Measurements from ENCODE around the gene FAM53C. TPM values are rescaled to one million over a fixed set of nuclear protein-coding genes. Genes with fewer than 3 reads are reported as not detected.
A peak's percentile ranks its signal among the peaks of the same experiment; 100 is the strongest.

FAM53C gene
- total and polyA plus RNA-seq, 4 experiments from 2014 or later: 17.2 to 20.4 (median 19.1) TPM

DNA sequence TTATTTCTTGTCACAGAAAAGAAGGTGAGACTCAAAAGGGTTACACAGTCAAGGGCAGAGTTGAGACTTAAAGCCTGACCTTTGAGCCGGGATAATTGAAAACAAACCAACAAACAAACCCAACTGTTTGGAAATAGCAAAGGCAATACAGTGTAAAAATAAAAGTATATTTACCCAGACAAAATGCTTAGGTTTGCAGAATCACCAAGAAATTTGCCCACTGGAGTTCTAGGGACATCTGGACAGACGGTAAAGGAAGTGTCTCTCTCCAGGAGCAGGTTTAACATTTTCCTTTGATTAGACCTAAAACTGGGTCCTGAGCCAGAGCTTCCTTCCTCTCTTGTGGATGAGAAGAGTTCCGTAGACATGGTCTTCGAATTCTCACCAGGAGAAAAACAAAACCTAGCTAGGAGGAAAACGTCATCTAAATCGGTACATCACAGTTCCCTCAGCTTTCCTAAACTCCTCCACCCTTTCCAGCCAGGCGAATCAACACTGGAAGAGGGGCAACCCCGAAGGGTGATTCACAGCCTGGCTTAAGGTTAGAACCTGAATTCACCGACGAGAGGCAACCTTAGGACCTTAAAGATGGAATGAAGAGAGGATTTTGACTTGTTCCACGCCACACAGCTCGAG is 7.1 kb upstream of the FAM53C start:
- H3K4me3 ChIP-seq (ENCODE audit: low read length in 2 of 2): peak overlapping the region; percentile 43 to 71
- POLR2A ChIA-PET (ENCODE audit: partially characterized antibody): interaction anchor here (0.6 to 3.5 kb wide), 9 partner anchors 9 to 1266 kb away, joined by 3 to 56 read pairs (median 4); partner anchors contain the start of genes ETF1, HSPA9 and KDM3B
- H3K4me3 Mint-ChIP-seq: peak overlapping the region; percentile 77 to 90 (median 88)
- H3K27me3 Mint-ChIP-seq: no peaks in the 10 kb centered on the region
- no peaks in the 10 kb centered on the region for H3K36me3 Mint-ChIP-seq
- H3K4me1 Mint-ChIP-seq: peaks cover 5 to 16% (median 10%) of the 10 kb centered on the region in 4 donors
- intact Hi-C loops (cut with micrococcal nuclease): loop anchor here (1.0 to 10.0 kb wide), 3 partner anchors 118 to 1784 kb away; partner anchors contain the start of genes CDC23, HNRNPA0 and PURA
- H3K36me3 ChIP-seq (ENCODE audit: insufficient read depth, low read length): no peaks in the 10 kb centered on the region
- H3K9me3 Mint-ChIP-seq: no peaks in the 10 kb centered on the region
- H3K9me3 ChIP-seq (ENCODE audit: control insufficient read depth in 1 of 2, low read length in 2 of 2): no peaks in the 10 kb centered on the region
- peaks cover 13% of the 10 kb centered on the region for H3K4me1 ChIP-seq (ENCODE audit: insufficient read depth, low read length)
- CTCF ChIA-PET (ENCODE audit: partially characterized antibody): interaction anchor here (1.2 to 15.5 kb wide), 3 partner anchors 21 to 212 kb away, joined by 4 to 314 read pairs (median 4); partner anchors contain the start of genes ETF1 and KDM3B
- peak overlapping the region in 3 of 7 donors; percentile 30 to 91 (median 84) for H3K27ac Mint-ChIP-seq
- H3K27me3 ChIP-seq (ENCODE audit: insufficient read depth, low read length): no peaks in the 10 kb centered on the region
- DNase-seq: no peak
- peak overlapping the region; percentile 20 for H3K27ac ChIP-seq (ENCODE audit: low read depth, low read length)

GRCh38 chr5:138331449-138332368 is 6.4 kb upstream of the FAM53C start, which contains the start of gene CDC25C:
CDC25C (minus strand) TSS chr5:138331804; CDS start chr5:138331180, 624 bp downstream.
- no peaks in the 10 kb centered on the region for H3K27me3 Mint-ChIP-seq
- H3K4me3 ChIP-seq (ENCODE audit: low read length in 2 of 2): peak within 1 kb of the TSS; percentile 43 to 71
- H3K36me3 ChIP-seq (ENCODE audit: insufficient read depth, low read length): no peaks in the 10 kb centered on the region
- peak within 1 kb of the TSS; percentile 20 for H3K27ac ChIP-seq (ENCODE audit: low read depth, low read length)
- peaks cover 13% of the 10 kb centered on the region for H3K4me1 ChIP-seq (ENCODE audit: insufficient read depth, low read length)
- H3K4me1 Mint-ChIP-seq: peaks cover 5 to 16% (median 11%) of the 10 kb centered on the region in 4 donors
- H3K27me3 ChIP-seq (ENCODE audit: insufficient read depth, low read length): no peaks in the 10 kb centered on the region
- H3K9me3 ChIP-seq (ENCODE audit: control insufficient read depth in 1 of 2, low read length in 2 of 2): no peaks in the 10 kb centered on the region
- no peaks in the 10 kb centered on the region for H3K36me3 Mint-ChIP-seq
- ChIA-PET POLR2A (ENCODE audit: partially characterized antibody) (interaction anchor here (0.6 to 3.5 kb wide), 9 partner anchors 8 to 1266 kb away, joined by 3 to 56 read pairs (median 4); partner anchors contain the start of genes ETF1, HSPA9 and KDM3B), CTCF (ENCODE audit: partially characterized antibody) (interaction anchor here (1.2 to 15.5 kb wide), 5 partner anchors 14 to 212 kb away, joined by 3 to 314 read pairs (median 4); partner anchors contain the start of genes EGR1, ETF1 and KDM3B)
- peak; percentile 94 to 99 (median 97) for DNase-seq
- H3K27ac Mint-ChIP-seq: peak within 1 kb of the TSS; percentile 36 to 92 (median 77)
- no peaks in the 10 kb centered on the region for H3K9me3 Mint-ChIP-seq
- intact Hi-C loops (cut with micrococcal nuclease): loop anchor here (1.0 to 10.0 kb wide), 4 partner anchors 21 to 1783 kb away; partner anchors contain the start of genes CDC23, HNRNPA0, KDM3B and PURA
- peak within 1 kb of the TSS; percentile 77 to 90 (median 88) for H3K4me3 Mint-ChIP-seq

DNA sequence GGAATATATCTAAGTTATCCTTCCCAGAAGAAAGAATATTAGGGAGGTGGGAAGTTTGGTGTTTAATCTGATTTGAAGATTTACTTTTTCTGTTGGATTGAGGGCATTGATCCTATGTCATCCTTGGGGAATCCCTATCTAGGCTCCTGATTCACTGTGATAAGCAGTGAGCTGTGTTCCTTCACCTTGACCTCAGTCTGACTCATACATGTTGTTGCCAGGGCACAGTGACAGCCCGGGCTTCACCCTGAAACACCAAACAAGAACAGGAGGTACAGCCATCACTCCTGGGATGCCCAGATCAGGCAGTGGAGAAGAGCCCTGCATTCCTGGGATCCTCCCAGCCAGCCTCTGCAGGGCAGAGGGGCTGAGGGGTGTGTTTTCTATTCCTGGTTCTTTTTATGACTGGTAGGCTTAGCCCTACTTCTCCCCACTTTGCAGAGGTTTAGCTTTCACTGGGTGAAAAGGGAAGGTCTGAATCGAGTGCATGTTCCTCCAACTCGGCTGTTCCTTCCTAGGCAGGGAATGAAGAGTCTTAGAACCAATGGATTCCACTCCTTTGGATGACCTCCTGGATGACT is 3.1 kb upstream of the FAM53C start:
- no peaks in the 10 kb centered on the region for H3K9me3 ChIP-seq (ENCODE audit: control insufficient read depth in 1 of 2, low read length in 2 of 2)
- H3K27ac Mint-ChIP-seq: peak overlapping the region in 2 of 7 donors; percentile 21 to 76
- peaks cover 0 to 2% (median 0%) of the 10 kb centered on the region in 8 donors for H3K9me3 Mint-ChIP-seq
- H3K4me3 Mint-ChIP-seq: peak overlapping the region in 1 of 8 donors; percentile 62
- peaks cover 35% of the 10 kb centered on the region for H3K4me1 ChIP-seq (ENCODE audit: insufficient read depth, low read length)
- peaks cover 18 to 42% (median 31%) of the 10 kb centered on the region in 4 donors for H3K4me1 Mint-ChIP-seq
- no peak overlapping the region for H3K27ac ChIP-seq (ENCODE audit: low read depth, low read length)
- ChIA-PET CTCF (ENCODE audit: partially characterized antibody) (interaction anchor here (15.5 kb wide), 1 partner anchor 17 kb away, joined by 314 read pairs; the partner anchor contains the start of gene KDM3B), POLR2A (ENCODE audit: partially characterized antibody) (interaction anchor here (1.2 kb wide), 1 partner anchor 13 kb away, joined by 3 read pairs; no protein-coding TSS in a partner anchor)
- intact Hi-C loops (cut with micrococcal nuclease): loop anchor here (5.0 to 10.0 kb wide), 3 partner anchors 158 to 1780 kb away; partner anchors contain the start of genes BRD8, HSPA9, KIF20A and PURA
- no peaks in the 10 kb centered on the region for H3K36me3 ChIP-seq (ENCODE audit: insufficient read depth, low read length)
- no peaks in the 10 kb centered on the region for H3K27me3 ChIP-seq (ENCODE audit: insufficient read depth, low read length)
- DNase-seq: no peak
- peaks cover 0 to 8% of the 10 kb centered on the region in 2 donors for H3K36me3 Mint-ChIP-seq
- no peak overlapping the region for H3K4me3 ChIP-seq (ENCODE audit: low read length in 2 of 2)
- no peaks in the 10 kb centered on the region for H3K27me3 Mint-ChIP-seq

- DNase-seq: peak in 1 of 5 donors; percentile 90
These were observed 948 bp upstream of the FAM53C start for GRCh38 chr5:138336952-138337684.

DNA sequence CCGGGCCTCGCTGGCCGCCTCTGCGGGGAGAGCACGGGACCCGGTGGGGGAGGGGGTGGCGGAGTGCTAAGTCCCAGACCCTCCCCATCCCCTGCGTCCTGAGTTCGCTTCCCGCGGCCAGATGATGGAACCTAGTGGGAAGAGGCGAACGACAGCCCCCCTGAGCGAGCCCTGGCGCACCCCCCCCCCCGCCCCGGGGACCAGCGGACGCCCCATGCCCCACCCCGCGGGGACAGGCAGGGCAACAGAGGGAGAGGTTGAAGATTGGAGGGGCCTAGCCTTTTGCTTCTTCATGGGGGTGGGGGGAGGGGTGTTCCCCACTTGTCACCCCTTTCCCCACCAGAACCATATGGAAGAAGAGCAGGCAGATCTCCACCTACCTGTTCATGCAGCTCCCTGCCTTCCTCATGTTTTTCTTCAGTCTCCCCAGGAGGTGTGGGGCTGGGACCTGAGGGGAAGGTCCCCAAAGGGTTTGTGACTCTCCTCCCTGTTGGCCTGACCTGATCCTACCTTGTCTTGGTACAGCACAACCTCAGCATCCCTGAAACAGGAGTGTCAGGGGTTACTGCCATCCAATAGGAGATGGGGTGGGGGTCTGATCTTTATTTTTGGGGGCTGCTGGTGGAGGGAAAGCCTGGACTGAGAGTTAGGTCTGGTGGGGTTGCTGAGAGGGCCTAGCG is 485 bp downstream of the FAM53C start:
- POLR2A ChIA-PET (ENCODE audit: partially characterized antibody): interaction anchor here (0.6 to 7.3 kb wide), 14 partner anchors 11 to 1837 kb away, joined by 3 to 261 read pairs (median 4); partner anchors contain the start of genes BRD8, CDC23, CYSTM1 and EGR1
- Mint-ChIP-seq H3K27me3 (no peaks in the 10 kb centered on the region), H3K27ac (peak overlapping the region; percentile 83 to 96 (median 92)), H3K9me3 (peaks cover 0 to 2% (median 0%) of the 10 kb centered on the region in 8 donors), H3K4me3 (peak overlapping the region; percentile 87 to 94 (median 92)), H3K36me3 (peaks cover 8 to 24% of the 10 kb centered on the region in 2 donors), H3K4me1 (peaks cover 21 to 48% (median 34%) of the 10 kb centered on the region in 4 donors)
- CTCF ChIA-PET (ENCODE audit: partially characterized antibody): interaction anchor here (0.5 to 15.5 kb wide), 5 partner anchors 10 to 116 kb away, joined by 3 to 314 read pairs (median 3); partner anchors contain the start of gene KDM3B
- no peak for DNase-seq
- intact Hi-C loops (cut with micrococcal nuclease): loop anchor here (1.0 to 10.0 kb wide), 4 partner anchors 11 to 1776 kb away; partner anchors contain the start of genes BRD8, HSPA9, KIF20A and PURA
- peak overlapping the region; percentile 74 to 85 for H3K4me3 ChIP-seq (ENCODE audit: low read length in 2 of 2)
- H3K9me3 ChIP-seq (ENCODE audit: control insufficient read depth in 1 of 2, low read length in 2 of 2): no peaks in the 10 kb centered on the region
- H3K27ac ChIP-seq (ENCODE audit: low read depth, low read length): peak overlapping the region; percentile 92
- H3K4me1 ChIP-seq (ENCODE audit: insufficient read depth, low read length): peaks cover 29% of the 10 kb centered on the region
- peaks cover 5% of the 10 kb centered on the region for H3K36me3 ChIP-seq (ENCODE audit: insufficient read depth, low read length)
- H3K27me3 ChIP-seq (ENCODE audit: insufficient read depth, low read length): no peaks in the 10 kb centered on the region

More at GRCh38 chr5:138336952-138337684, 948 bp upstream of the FAM53C start:
- Histone ChIP-seq H3K9me3 (ENCODE audit: control insufficient read depth in 1 of 2, low read length in 2 of 2) (no peaks in the 10 kb centered on the region), H3K4me3 (ENCODE audit: low read length in 2 of 2) (peak overlapping the region; percentile 63 to 85), H3K27me3 (ENCODE audit: insufficient read depth, low read length) (no peaks in the 10 kb centered on the region), H3K27ac (ENCODE audit: low read depth, low read length) (peak overlapping the region; percentile 92), H3K36me3 (ENCODE audit: insufficient read depth, low read length) (peaks cover 5% of the 10 kb centered on the region), H3K4me1 (ENCODE audit: insufficient read depth, low read length) (peaks cover 34% of the 10 kb centered on the region)
- no peaks in the 10 kb centered on the region for H3K27me3 Mint-ChIP-seq
- CTCF ChIA-PET (ENCODE audit: partially characterized antibody): interaction anchor here (1.1 to 15.5 kb wide), 2 partner anchors 14 to 70 kb away, joined by 3 to 314 read pairs; partner anchors contain the start of gene KDM3B
- peak overlapping the region; percentile 98 to 100 (median 99) for H3K27ac Mint-ChIP-seq
- peaks cover 0 to 2% (median 0%) of the 10 kb centered on the region in 8 donors for H3K9me3 Mint-ChIP-seq
- peak overlapping the region; percentile 88 to 95 (median 92) for H3K4me3 Mint-ChIP-seq
- H3K4me1 Mint-ChIP-seq: peaks cover 20 to 50% (median 36%) of the 10 kb centered on the region in 4 donors
- intact Hi-C loops (cut with micrococcal nuclease): loop anchor here (1.0 to 10.0 kb wide), 6 partner anchors 15 to 1778 kb away; partner anchors contain the start of genes BRD8, EGR1, ETF1 and HSPA9
- peaks cover 8 to 22% of the 10 kb centered on the region in 2 donors for H3K36me3 Mint-ChIP-seq
- POLR2A ChIA-PET (ENCODE audit: partially characterized antibody): interaction anchor here (0.9 to 7.3 kb wide), 11 partner anchors 10 to 936 kb away, joined by 3 to 261 read pairs (median 6); partner anchors contain the start of genes BRD8, EGR1, ETF1 and HNRNPA0
